ENCODE results near the gene AUTS2. TPM values are rescaled to one million over a fixed set of nuclear protein-coding genes. Genes with fewer than 3 reads are reported as not detected.

Gene AUTS2
- polyA plus RNA-seq, 3 donors, result 0.08 to 0.35 TPM; not detected in 1

DNA sequence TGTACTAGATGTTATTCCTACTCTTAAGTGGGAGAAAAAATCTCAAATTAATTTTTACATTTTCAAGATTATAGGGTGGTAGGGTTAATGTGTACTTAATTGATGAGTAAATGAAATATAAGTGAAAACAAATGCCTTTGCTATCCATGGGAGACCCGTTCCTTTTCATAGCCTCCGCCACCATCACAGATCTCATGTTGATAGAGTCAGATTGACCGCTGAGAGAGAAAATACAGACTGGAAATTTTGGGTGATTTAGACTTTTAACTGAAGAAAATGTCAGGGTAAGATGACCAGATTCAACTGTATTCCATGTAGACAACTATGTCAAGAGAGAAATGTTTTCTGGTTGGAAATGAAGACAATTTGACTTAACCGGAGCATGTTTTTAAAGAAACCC, 446.2 kb downstream of the AUTS2 start:
- H3K9me3 ChIP-seq (replicated peaks in 1 of 2; ENCODE audit: control insufficient read depth in 1 of 2, insufficient read depth in 1 of 2, low read length in 2 of 2), result peaks cover 0 to 5% of the 10 kb centered on the region in 2 donors
- peaks cover 2% of the 10 kb centered on the region for H3K4me1 Mint-ChIP-seq
- H3K4me3 ChIP-seq (replicated peaks in 1 of 3; ENCODE audit: low read depth in 2 of 3, low read length in 3 of 3), result no peak overlapping the region
- 100% methylated on average over 1 of the region's 4 CpGs for WGBS (ENCODE audit: insufficient coverage)
- no peaks in the 10 kb centered on the region for H3K36me3 Mint-ChIP-seq
- H3K36me3 ChIP-seq (replicated peaks in 1 of 2; ENCODE audit: control insufficient read depth in 1 of 2, insufficient read depth in 2 of 2, low read length in 2 of 2), result no peaks in the 10 kb centered on the region
- H2AFZ ChIP-seq (ENCODE audit: insufficient read depth, low read depth, low read length, poor library complexity, severe bottlenecking), result no peak overlapping the region
- H4K20me1 ChIP-seq (ENCODE audit: insufficient read depth, low read length), result no peaks in the 10 kb centered on the region
- DNase-seq, result no peak
- H3K4me3 Mint-ChIP-seq, result no peak overlapping the region
- H3K27me3 ChIP-seq (ENCODE audit: control insufficient read depth in 2 of 2, insufficient read depth in 2 of 2, low read length in 2 of 2), result no peaks in the 10 kb centered on the region
- no peaks in the 10 kb centered on the region for H3K27me3 Mint-ChIP-seq (ENCODE audit: low read depth in 3 of 3)
- intact Hi-C loops (cut with micrococcal nuclease), result no loop called here
- H3K9ac ChIP-seq (ENCODE audit: insufficient read depth, low read length, poor library complexity, severe bottlenecking), result no peak overlapping the region
- no peak overlapping the region for H3K4me2 ChIP-seq (replicated peaks; ENCODE audit: extremely low read depth, low read length, poor library complexity, severe bottlenecking)
- no peak overlapping the region for H3K27ac Mint-ChIP-seq
- H3K79me2 ChIP-seq (ENCODE audit: insufficient read depth, low read length), result no peaks in the 10 kb centered on the region
- no peak overlapping the region for H3K27ac ChIP-seq (ENCODE audit: low read depth in 1 of 2, low read length in 2 of 2)
- peaks cover 0 to 4% (median 0%) of the 10 kb centered on the region in 7 donors for H3K9me3 Mint-ChIP-seq
- H3K4me1 ChIP-seq (ENCODE audit: control insufficient read depth in 1 of 2, insufficient read depth in 2 of 2, low read length in 2 of 2), result no peaks in the 10 kb centered on the region
- TF ChIP-seq, protein P1, sequence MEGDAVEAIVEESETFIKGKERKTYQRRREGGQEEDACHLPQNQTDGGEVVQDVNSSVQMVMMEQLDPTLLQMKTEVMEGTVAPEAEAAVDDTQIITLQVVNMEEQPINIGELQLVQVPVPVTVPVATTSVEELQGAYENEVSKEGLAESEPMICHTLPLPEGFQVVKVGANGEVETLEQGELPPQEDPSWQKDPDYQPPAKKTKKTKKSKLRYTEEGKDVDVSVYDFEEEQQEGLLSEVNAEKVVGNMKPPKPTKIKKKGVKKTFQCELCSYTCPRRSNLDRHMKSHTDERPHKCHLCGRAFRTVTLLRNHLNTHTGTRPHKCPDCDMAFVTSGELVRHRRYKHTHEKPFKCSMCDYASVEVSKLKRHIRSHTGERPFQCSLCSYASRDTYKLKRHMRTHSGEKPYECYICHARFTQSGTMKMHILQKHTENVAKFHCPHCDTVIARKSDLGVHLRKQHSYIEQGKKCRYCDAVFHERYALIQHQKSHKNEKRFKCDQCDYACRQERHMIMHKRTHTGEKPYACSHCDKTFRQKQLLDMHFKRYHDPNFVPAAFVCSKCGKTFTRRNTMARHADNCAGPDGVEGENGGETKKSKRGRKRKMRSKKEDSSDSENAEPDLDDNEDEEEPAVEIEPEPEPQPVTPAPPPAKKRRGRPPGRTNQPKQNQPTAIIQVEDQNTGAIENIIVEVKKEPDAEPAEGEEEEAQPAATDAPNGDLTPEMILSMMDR (IDR thresholded peaks at IDR 0.05), result no peak

DNA sequence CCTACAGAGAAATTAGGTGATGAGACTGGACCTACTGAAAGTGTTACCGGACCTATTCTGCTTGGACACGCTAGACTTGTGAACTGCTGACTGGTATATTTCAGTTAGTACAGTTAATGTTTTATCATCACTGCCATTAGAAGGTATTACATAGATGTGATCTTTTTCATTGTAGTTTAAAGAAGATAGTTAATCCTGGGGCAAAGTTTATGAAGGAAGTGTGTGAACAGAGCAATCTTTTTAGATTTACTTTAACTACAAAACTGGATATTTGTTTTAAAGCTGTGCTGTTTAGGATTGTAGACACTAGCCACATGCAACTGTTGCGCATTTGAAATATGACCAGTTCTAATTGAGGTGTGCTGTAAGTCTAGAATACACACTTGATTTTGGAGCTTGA, 446.7 kb downstream of the AUTS2 start:
- Histone ChIP-seq H3K27ac (ENCODE audit: low read depth in 1 of 2, low read length in 2 of 2) (no peak overlapping the region), H3K4me1 (ENCODE audit: control insufficient read depth in 1 of 2, insufficient read depth in 2 of 2, low read length in 2 of 2) (no peaks in the 10 kb centered on the region), H3K4me3 (replicated peaks in 1 of 3; ENCODE audit: low read depth in 2 of 3, low read length in 3 of 3) (no peak overlapping the region), H3K36me3 (replicated peaks in 1 of 2; ENCODE audit: control insufficient read depth in 1 of 2, insufficient read depth in 2 of 2, low read length in 2 of 2) (no peaks in the 10 kb centered on the region), H3K27me3 (ENCODE audit: control insufficient read depth in 2 of 2, insufficient read depth in 2 of 2, low read length in 2 of 2) (no peaks in the 10 kb centered on the region), H3K9me3 (replicated peaks in 1 of 2; ENCODE audit: control insufficient read depth in 1 of 2, insufficient read depth in 1 of 2, low read length in 2 of 2) (peaks cover 0 to 5% of the 10 kb centered on the region in 2 donors), H3K79me2 (ENCODE audit: insufficient read depth, low read length) (no peaks in the 10 kb centered on the region), H4K20me1 (ENCODE audit: insufficient read depth, low read length) (no peaks in the 10 kb centered on the region), H3K4me2 (replicated peaks; ENCODE audit: extremely low read depth, low read length, poor library complexity, severe bottlenecking) (no peak overlapping the region), H3K9ac (ENCODE audit: insufficient read depth, low read length, poor library complexity, severe bottlenecking) (no peak overlapping the region), H2AFZ (ENCODE audit: insufficient read depth, low read depth, low read length, poor library complexity, severe bottlenecking) (no peak overlapping the region)
- TF ChIP-seq, protein P1 (IDR thresholded peaks at IDR 0.05), result no peak
- intact Hi-C loops (cut with micrococcal nuclease), result no loop called here
- H3K4me3 Mint-ChIP-seq, result no peak overlapping the region
- no peaks in the 10 kb centered on the region for H3K36me3 Mint-ChIP-seq
- WGBS (ENCODE audit: insufficient coverage), result no CpG with 5 or more reads among the region's 3 CpGs
- no peak for DNase-seq
- peaks cover 0 to 4% (median 0%) of the 10 kb centered on the region in 7 donors for H3K9me3 Mint-ChIP-seq
- peaks cover 2% of the 10 kb centered on the region for H3K4me1 Mint-ChIP-seq
- H3K27me3 Mint-ChIP-seq (ENCODE audit: low read depth in 3 of 3), result no peaks in the 10 kb centered on the region
- H3K27ac Mint-ChIP-seq, result no peak overlapping the region

Measured in CD14-positive monocyte (primary cell).